GM21576 (cell line): ENCODE results near the gene MAN1C1.
"Not testable (repeated sequence)": the region's sequence is repeated elsewhere in the genome, so short reads cannot be mapped to it uniquely, and the experiment has no call there.

ENCODE experiments used
- ATAC-seq: cut with Tn5 transposase; IDR thresholded peaks from one replicate; pipeline ENCODE4 v1.9.1; 2021; ENCODE audit warnings: mild to moderate bottlenecking, moderate library complexity; ENCODE audit not compliant: unreplicated experiment

MAN1C1 gene

DNA sequence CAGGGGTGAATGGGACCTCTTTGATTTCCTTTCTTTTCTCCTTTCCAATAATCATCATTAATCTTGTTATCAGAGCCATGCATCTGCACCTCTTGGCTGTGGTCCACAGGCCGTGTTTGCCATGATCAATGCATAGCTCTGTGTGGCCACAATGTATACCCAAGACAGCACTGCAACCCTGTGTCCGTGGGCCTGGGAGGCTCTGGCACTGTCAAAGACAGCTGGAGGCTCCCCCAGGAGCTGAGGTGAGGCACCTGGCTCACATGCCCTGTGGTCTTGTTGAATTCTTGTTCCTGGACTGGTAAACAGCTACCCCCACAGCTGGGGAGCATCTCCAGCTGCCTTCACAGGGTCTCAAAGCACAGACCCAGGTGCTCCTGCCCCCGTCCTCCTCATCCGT lies 116.2 kb downstream of the MAN1C1 start:
- no peak for ATAC-seq

DNA sequence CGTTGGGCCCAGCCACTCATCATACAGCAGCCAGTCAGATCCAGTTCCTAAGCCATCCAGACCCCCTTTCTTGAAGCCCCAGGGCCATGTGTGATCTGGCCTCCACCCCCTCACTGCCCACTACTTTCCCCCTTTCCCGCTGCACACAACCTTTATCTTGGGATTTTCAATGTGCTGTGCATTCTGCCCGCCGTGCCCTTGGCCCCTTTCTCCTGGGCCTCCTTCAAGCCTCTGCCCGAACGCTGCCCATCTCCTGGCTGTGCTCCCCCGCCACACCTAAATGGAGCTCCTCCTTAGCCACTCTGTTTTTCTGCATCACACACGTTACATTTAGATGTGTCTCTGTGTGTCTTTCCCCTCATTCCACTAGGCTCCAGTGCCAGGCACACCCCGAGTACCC lies 116.7 kb downstream of the MAN1C1 start:
- ATAC-seq = no peak

DNA sequence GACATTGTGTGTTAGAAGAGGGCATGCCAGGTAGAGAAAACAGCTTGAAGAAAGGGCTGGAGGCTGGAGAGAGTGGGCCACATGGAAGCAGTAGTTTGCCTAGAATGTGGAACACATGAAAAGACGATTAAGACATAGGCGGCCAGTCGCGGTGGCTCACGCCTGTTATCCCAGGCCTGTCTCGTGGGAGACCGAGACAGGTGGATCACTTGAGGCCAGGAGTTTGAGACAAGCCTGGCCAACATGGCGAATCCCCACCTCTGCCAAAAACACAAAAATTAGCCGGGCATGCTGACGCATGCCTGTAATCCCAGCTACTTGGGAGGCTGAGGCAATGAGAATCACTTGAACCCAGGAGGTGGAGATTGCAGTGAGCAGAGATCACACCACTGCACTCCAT lies 118.4 kb downstream of the MAN1C1 start:
- not testable (repeated sequence) for ATAC-seq

DNA sequence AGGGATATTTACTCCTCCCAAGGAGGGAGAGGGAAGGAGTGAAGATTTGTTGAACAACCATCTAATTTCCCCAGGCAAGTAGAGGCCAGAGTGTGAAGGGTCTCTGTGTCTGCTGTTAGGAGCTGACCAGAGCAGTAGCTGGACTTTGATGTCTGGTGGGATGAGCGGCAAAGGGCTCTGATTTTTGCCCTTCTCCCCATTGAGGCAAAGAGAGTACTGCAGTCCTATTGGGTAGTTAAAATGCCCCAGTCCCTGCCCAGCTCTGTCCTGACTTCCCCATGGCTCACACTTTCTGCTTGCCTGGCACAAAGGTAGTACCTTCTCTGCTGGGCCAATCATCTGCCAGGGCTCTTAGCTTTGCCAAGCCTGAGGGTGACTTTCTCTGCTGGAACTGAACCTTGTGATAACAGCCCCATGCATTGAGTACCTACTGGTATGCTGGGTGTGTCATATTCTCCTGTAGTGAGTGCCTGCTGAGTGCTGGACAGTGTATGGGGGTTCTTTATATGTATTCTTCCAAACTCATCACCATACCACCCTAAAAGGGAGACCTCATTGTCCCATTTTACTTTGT lies 119.5 kb downstream of the MAN1C1 start:
- no peak for ATAC-seq

DNA sequence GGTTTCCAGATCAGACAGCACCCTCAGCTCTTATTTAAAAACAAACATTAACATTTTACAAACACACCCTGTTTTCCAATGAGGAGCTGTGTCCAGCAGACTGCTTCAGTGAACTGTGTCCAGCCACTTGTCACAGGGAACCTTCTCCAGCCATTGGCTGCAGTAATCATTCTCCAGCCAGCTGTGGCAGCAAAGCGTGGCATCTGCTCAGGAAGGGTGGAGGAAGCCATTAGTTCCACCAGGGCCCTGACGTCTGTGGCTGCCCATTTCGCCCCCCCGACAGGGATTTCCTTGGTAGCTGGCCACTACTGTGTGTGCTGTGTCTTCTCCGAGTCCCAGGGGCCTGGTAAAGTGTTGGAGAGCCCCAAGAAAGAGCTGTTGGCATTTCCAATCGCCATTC lies 120.5 kb downstream of the MAN1C1 start:
- no peak for ATAC-seq

DNA sequence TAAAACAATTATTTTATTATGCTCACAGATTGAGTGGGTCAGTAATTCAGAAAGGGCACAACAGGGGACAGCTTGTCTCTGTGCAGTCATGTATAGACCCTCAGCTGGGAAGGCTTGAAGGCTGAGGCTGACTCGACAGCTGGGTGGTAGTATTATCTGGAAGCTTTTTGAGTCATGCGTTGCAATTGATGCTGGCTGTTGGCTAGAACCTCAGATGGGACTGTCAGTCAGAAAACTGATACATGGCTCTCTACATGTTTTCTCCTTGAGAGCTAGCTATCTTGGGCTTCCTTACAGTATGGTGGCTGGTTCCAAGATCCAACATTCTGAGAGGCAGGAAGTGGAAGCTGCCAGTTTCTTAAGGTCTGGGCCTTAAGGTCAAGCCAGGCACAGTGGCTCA lies 121.9 kb downstream of the MAN1C1 start:
- no peak for ATAC-seq

DNA sequence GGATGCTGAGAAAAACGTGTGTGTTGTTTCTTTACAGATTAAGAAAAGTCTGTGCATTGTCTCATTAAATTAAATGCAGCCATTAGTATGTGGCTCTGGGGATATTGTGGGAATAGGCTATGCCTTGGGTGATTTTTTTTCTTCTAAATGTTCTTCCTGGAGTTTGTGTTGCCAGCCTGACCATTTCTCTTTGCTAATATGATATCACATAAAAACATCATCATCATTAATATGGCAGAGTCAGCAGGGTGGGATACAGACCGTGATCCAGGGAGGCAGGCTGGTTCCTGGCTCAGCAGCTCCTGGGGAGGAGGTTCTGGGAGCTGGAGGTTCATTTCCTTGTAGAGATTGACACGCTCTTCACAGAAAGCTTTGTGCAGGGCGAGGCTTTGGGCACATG lies 122.8 kb downstream of the MAN1C1 start:
- ATAC-seq = no peak

DNA sequence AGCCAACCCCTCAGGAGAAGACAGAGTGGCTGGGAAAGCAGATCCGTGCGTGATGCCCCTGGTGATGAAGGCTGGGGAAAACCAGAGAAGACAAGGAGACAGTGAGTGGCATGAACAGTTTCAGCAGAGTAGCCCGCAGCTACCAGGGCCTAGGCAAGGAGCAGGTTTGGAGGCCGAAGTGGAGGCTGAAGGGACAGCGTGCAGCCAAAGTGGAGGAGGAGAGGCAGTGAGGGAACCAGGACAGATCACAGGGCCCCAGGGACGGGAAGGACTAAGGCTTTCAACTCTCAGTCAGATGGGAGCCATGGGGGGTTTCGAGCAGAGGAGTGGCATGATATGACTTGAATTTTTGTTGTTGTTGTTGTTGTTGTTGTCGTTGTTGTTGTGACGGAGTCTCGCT lies 123.5 kb downstream of the MAN1C1 start:
- ATAC-seq = no peak

DNA sequence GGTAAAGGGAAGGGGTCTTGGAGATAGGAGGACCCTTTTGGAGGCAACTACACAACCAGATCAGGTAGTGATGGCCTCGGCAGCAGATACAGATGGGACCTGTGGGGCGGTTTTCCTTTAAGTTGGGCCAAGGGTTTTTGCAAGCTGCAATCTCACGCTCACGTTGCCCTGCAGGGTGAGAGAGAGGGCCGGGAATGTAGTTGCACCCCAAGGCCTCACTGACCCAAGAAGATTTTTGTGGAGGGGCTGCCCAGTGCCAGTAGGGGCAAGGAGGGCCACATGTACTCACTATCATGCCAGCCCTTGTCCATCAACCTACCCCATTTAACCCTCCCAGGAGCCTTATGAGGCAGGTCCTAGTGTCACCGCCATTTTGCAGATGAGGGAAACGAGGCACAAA lies 125.7 kb downstream of the MAN1C1 start:
- ATAC-seq = no peak

DNA sequence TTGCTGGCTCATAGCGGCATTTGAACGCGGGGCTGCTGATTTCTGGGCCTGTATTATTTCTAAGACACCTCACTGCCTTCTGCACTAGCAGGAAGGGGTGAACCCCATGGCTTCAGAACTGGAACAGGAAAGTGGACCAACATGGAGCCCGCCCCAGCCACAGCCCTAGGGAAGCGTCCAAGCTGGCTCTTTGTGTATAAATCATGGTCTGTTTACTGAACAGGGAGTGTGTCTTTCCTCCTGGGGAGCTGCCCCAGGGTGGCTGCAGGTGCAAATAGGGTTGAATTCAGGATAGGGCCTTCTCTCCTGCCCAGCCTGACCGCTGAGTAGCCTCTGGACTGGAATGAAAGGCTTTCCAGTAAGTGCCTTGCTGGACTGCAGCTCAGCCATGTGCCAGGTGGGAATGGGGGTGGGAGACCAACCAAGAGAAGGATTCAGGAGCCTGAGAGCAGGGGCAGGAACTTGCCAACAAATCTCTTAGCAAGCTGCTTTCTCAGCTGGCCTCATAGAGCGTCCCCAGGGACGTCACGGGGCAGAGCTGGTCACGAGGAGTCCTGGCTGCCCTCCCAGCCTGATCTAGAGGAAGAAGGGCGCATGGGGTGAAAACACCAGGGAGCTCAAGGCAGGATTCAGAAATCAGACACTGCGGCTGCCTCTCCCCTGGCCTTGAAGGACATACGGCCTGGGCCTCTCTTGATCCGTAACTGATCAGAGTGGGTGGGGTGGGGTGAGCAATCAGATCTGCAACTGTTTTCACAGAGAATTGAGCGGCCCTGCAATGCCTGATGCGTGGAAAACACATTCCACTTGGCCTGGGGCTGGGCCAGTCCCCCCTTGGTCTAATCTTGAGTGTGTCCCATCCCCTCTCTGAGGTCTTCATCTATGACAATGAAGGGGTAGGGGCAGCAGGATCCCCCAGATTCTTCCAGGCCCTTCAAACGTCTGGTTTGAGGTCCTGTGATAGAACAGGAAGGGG lies 126.9 kb downstream of the MAN1C1 start:
- ATAC-seq = no peak

DNA sequence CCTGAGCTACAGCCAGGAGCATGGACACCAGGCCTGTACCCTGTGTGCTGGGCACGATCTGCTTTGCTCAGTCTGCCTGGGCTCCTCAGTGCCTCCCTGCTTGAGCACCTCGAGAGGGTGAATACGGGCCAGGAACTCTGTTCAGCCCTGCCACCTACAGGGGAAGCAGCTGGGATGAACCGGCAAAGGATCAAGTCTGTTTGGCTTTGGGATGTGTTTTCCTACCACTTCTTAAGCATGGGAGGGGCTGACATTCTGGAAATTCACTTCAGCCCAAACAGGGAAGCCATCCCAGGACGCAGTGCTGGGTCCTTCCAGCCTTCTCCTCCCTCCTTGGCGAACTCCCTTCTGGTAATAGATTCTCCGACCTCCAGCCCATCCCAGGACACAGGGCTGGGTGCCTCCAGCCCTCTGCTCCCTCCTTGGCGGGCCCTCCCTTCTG lies 127.6 kb downstream of the MAN1C1 start:
- ATAC-seq = no peak

DNA sequence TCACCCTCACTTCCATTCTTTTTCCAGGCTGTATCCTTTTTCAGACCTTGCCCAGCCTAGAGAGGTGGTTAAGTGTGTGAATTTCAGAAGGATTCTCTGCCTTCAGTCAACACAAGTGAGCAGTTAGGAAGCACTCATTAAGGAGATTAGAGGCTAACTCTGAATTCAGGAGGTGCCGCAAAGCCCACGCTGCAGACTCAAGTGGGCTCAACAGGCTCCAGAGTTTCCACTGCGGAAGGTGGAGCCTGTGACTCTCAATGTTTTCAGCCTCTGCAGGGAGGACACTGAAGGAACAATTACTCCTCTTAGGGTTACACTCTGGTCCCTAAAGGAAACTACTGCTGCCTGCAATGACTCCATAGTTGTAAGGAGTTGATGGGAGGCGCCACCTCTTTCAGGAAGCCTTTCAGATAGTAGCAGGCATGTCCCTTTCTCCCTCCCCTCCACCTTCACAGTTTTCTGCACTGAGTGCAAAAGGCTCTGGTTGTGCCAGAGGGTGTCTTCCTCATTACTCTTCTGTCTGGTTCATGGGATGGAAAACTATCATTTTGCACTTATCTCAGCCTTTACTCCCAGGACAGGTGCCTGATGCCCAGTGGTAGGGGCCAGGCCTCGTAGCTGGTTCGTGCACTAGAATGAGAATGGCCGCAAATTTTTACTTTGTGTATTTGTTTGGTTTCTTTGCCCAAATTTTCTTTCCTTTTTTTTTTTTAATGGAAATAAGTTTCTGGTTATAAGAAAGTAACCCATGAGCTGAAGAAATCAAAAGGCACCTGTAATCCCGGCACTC lies 128.2 kb downstream of the MAN1C1 start:
- no peak for ATAC-seq

DNA sequence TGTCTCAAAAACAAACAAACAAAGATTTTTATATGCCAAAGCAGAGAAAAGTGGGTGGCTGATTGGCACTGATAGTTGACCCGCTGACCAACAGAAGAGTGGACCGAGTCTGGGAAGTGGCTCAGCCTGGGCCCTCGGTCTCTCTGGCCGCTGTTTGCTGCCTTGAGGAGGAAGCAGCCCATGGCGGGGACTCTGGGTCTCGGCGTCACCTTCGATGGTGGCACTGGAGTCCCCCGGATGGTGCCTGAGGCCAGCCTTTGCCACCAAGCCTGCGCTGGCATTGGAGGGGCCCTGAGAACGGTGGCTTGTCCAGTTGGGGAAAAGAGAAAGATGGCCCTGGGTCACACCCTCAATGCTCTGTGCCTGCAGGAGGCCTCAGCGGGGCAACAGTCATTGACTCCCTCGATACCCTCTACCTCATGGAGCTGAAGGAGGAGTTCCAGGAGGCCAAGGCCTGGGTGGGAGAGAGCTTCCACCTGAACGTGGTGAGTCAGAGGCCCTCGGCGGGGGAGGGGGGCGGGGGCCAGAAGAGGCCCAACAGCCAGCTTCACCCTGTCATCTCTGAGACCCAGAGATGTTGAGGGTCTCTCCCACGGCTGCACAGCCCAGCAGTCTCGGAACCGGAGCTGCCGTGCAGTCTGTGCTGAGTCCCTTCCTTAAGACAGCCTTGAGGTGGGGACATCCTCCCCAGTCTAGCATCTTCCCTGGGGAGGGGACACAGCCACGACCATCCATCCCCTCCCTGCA lies 129.9 kb downstream of the MAN1C1 start:
- ATAC-seq = no peak

DNA sequence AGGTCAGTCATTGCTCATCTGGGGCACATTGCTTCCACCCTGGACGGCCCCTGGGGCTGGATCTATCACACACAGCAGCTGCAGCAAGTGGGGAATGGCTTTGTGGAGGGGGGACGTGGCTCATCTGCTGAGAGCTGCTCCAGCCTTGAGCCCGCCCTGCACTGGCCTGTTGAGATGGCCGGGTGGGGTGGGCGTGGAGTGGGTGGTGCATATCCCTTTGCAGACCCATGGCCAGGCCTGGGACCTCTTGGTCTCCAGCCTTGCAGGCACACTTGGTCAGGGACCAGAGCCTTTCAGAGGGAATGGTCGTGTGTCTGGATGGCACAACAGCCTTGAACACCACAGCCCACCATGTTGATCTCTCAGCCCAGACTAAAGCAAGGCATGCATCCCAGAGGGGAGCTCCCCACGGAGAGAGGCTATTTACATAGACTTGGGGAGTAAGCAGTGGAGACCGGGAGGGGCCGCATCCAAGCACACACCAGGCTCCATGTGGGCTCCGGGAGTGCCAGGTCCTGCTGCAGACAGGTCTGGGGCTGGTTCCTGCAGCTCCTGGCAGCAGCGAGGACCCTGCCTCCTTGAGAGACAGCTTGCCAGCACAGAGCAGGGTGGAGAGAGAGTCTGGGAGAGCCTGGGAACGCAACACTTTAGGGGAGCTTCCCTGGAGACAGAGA lies 130.6 kb downstream of the MAN1C1 start:
- no peak for ATAC-seq

DNA sequence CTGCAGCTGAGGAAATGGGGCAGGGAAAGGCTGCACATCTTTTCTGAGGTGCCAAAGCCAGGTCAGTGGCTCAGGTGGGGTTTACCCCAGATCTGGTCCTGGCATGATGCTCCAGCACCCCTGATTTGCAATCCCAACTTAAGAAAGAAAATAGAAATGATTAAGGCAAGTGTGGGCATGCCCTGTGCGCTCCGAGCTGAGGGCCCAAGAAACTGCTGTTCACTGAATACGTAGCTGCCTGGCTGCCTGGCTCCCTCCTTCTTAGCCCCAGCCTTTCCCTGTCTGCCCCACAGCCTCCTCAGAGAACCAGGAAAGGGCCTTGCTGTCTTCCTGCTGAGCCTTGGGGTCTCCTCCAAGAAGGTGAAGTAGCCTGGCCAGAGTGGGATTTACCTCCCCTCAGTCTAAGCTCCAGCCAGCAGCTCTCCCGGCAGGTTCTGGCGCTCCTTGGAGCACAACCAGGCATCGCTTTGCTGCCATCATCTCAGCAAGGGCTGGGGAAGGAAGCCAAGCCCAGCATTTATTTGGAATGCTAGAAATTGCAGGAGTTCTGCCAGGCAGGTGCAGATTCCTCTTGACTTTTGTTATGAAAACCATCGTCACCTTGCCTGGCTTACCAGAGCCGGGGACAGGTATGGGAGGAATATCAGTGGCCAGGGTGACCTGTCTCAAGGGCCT lies 132.1 kb downstream of the MAN1C1 start:
- ATAC-seq = no peak

DNA sequence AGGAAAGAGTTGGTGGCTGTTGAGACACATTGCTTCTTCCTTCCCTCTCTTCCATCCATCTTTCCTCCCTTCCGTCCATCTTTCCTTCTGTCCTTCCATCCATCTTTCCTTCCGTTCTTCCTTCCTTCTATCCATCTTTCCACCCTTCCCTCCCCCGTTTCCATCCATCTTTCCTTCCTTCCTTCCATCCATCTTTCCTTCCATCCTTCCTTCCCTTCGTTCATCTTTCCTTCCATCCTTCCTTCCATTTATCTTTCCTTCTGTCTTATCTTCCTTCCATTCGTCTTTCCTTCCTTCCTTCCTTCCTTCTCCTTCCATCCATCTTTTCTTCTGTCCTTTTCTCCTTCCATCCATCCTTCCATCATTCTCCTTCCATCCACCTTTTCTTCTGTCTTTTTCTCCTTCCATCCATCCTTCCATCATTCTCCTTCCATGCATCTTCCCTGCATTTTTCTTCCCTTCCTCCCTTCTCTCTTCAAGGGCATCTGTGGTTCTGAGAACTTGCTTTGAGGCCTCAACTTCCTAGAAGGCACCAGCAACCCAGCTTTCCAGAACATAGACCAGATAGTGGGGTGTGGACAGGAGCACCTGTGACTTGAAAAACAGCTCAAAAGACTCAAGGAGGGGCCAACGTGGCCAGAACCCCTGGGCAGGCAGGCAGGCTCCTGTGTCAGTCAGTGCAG lies 134.5 kb downstream of the MAN1C1 start:
- no peak for ATAC-seq

DNA sequence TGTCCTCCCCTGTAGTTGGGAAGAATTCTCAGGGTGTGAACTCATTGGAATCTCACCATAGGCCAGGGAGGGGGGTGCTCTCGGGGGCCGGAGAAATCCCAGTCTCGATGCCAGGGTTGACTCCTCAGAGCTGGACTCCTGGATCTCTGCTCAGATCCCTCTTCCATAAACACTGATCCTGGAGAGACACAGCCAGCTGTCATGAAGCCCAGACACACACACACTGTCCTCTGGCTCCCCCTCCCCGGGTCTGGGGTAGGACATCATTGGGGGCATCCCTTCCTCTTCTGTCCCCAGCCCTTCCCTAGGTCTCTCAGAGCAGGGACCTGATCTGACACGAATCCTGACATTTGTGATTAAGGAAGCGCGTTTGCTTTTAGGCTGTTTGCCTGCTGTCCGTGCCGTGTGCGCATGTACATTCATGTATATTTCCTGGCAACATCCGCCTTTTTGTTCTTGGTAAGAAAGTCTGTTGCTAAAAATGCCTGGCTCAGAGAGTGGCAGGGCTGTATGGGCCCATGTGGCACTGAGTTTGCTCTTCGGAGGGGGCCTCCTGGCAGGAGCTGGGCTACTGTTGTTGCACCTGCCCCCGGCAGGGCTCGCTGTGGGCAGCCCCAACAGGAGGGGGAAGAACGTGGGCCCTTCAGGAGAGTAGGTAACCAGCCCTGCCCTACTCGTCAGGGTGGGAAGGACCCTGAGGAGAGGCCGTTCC lies 138.0 kb downstream of the MAN1C1 start:
- no peak for ATAC-seq

DNA sequence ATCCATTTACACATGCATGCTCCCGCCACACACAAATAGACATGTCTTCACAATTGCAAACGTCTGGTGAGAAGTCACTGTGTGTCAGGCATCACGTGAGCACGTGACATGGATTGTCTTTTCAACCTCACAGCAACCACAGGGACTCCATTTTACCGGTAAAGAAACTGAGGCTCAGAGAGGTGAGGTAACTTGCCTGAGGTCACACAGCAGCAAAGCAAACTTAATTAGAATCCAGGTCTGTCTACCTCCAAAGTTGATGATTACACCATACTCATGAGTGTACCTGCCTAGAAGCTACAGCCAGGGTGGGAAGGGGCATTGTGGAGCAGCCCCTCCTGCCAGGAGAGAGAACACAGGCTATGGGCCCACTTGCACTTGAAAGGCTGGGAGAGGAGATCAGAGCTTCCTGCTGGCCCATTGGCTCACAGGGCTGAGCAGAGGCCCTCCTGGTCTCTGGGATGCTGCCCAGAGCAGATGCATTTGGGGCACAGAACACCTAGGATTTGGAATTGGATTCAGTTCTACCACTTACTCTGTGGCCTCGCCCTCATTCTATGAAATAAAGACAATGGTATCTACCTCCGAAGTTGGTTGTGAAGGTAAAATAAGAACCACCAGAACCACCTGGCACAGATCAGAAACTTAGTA lies 139.0 kb downstream of the MAN1C1 start:
- ATAC-seq = no peak
